HepG2 (cell line): Measurements from ENCODE around the gene ELL. TPM values are rescaled to one million over a fixed set of nuclear protein-coding genes. Genes with fewer than 3 reads are reported as not detected.

ENCODE experiments used
- ATF5 ChIP-seq: sonication (generic); formaldehyde crosslinking; IDR thresholded peaks from 2 replicates; pipeline ENCODE4 v1.4.0; 2020; ENCODE audit warnings: mild to moderate bottlenecking, low read depth, missing genetic modification reagents
- CREM ChIP-seq, 2 experiments: sonication (generic) in 1 of 2; formaldehyde crosslinking in 1 of 2; IDR thresholded peaks; 2 replicates each; pipeline versions ENCODE4 v1.4.0 to v1.6.1; 2016 to 2020; ENCODE audit warnings: antibody characterized with exemption in 1 of 2, mild to moderate bottlenecking in 1 of 2, missing genetic modification reagents in 1 of 2
- DR1 ChIP-seq: sonication (generic); formaldehyde crosslinking; IDR thresholded peaks from 2 replicates; pipeline ENCODE4 v1.8.0; 2021; ENCODE audit warnings: mild to moderate bottlenecking, missing genetic modification reagents, inconsistent platforms
- GABPB1 ChIP-seq: IDR thresholded peaks from 2 replicates; pipeline ENCODE4 v1.6.1; 2016; ENCODE audit warnings: mild to moderate bottlenecking, missing genetic modification reagents, moderate library complexity, missing compliant biosample characterization
- HMGXB3 ChIP-seq: sonication (generic); formaldehyde crosslinking; IDR thresholded peaks from 2 replicates; pipeline ENCODE4 v1.4.0; 2020; ENCODE audit warnings: missing genetic modification reagents, borderline replicate concordance
- KMT2A ChIP-seq: sonication (generic); formaldehyde crosslinking; IDR thresholded peaks from 2 replicates; pipeline ENCODE4 v1.4.0; 2020; ENCODE audit warnings: missing genetic modification reagents
- PCBP1 ChIP-seq: fragments of 200-400 bp; formaldehyde crosslinking; IDR thresholded peaks from 2 replicates; pipeline ENCODE4 v1.6.1; 2017; ENCODE audit warnings: mild to moderate bottlenecking, low read depth, low read length, borderline replicate concordance
- SNAPC2 ChIP-seq: sonication (generic); formaldehyde crosslinking; IDR thresholded peaks from 2 replicates; pipeline ENCODE4 v1.8.1; 2022; ENCODE audit warnings: mild to moderate bottlenecking, missing genetic modification reagents
- SPEN ChIP-seq: sonication (generic); formaldehyde crosslinking; IDR thresholded peaks from 2 replicates; pipeline ENCODE4 v1.5.1; 2020; ENCODE audit warnings: low read depth, mild to moderate bottlenecking, missing genetic modification reagents
- SYNCRIP ChIP-seq: fragments of 200-400 bp; formaldehyde crosslinking; IDR thresholded peaks from 2 replicates; pipeline ENCODE4 v1.6.1; 2018; ENCODE audit warnings: mild to moderate bottlenecking, low read depth, low read length; ENCODE audit not compliant: insufficient read depth
- WIZ ChIP-seq: sonication (generic); formaldehyde crosslinking; IDR thresholded peaks from 2 replicates; pipeline ENCODE4 v1.5.1; 2020; ENCODE audit warnings: mild to moderate bottlenecking, missing genetic modification reagents
- ZFP36L2 ChIP-seq: sonication (generic); formaldehyde crosslinking; IDR thresholded peaks from 2 replicates; pipeline ENCODE4 v1.4.0; 2020; ENCODE audit warnings: missing genetic modification reagents
- ZFP90 ChIP-seq: sonication (generic); formaldehyde crosslinking; IDR thresholded peaks from 2 replicates; pipeline ENCODE4 v1.8.0; 2022; ENCODE audit warnings: missing genetic modification reagents, mild to moderate bottlenecking, inconsistent platforms, borderline replicate concordance
- ZNF333 ChIP-seq: sonication (generic); formaldehyde crosslinking; IDR thresholded peaks from 2 replicates; pipeline ENCODE4 v1.4.0; 2020; ENCODE audit warnings: mild to moderate bottlenecking, missing genetic modification reagents, borderline replicate concordance
- ZNF766 ChIP-seq: sonication (generic); formaldehyde crosslinking; IDR thresholded peaks from 2 replicates; pipeline ENCODE4 v1.5.0; 2020; ENCODE audit warnings: missing genetic modification reagents, borderline replicate concordance
- polyA plus RNA-seq, 8 experiments: library from polyadenylated mRNA; depleted of rRNA in 3 of 8; stranded (reverse) in 7 of 8; unstranded in 1 of 8; fragments of >200 nt; fragmentation: Illumina TruSeq in 4 of 8; extraction: Trizol in 4 of 8; gene quantifications; 2 replicates each; pipeline versions ENCODE4 v1.2.1 to v1.2.3, GENCODE V29; 2011 to 2016; ENCODE audit warnings: low read depth in 4 of 8, missing spikeins in 1 of 8, mixed read lengths in 1 of 8; ENCODE audit not compliant: insufficient read depth in 1 of 8
- total RNA-seq, 5 experiments: library from RNA; depleted of rRNA; stranded (reverse); fragments of >200 nt; fragmentation: Illumina TruSeq; extraction: Trizol; gene quantifications; 2 replicates each; pipeline ENCODE4 v1.2.3, GENCODE V29; 2016; ENCODE audit warnings: low read depth in 1 of 5
- TF ChIP-seq, protein P1 (sequence below): sonication (generic); formaldehyde crosslinking; IDR thresholded peaks from 2 replicates; pipeline ENCODE4 v1.4.0; 2020; ENCODE audit warnings: missing genetic modification reagents, borderline replicate concordance

ELL gene
- total and polyA plus RNA-seq, 2 of the 13 experiments (the other 11 are each of a cell fraction or from before 2014, with no cell fraction given) = 3.7 to 5.4 TPM

DNA sequence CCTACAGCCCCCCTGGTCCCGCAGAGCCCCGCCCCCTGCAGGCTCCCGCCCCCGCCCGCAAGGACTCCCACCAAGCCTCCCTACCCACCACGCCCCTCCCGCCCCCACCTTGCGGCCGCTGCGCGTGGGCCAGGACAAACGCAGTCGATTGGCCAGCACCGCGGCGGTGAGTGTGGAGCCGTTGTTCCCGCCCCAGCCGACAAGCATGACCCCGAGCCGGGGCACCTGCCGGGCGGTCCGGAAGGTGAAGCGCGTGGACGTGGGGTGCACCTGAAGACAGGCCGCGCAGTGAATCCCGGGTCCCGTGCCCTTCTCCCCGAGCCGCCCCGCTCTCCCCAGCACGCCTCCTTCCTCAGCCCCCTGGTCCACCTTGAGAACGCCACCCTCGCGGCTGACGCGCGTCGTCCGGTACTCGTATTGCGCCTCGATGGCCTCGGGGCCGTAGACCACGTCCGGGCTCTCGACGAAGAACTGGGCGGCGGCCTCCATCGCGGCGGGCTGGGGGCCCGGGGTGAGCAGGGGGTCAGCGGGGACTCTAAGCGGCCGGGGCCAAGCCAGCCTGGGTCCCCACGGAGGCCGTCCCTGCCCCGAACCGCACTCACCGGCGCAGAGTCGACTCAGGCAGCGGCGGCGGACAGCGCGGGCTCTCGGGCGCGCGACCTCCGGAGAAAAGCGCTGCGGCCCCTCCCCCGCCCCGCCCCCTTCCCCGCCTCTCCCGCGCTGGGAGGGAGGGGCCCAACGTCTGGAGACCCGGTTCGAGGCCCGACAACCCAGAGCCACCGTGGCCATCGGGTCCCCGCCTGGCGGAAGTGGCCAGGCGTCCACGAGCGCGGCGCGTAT, 84.2 kb downstream of the ELL start, which contains the start of gene ISYNA1 (continued):
- 0 out of 2 replicates have a peak, but pooled peaks have one; percentile 15 for TF ChIP-seq ZNF333 (CRISPR knock-in tag)
- TF ChIP-seq PCBP1 = no peak
- TF ChIP-seq ZFP90 (CRISPR knock-in tag) = no peak
- no peak for TF ChIP-seq WIZ (CRISPR knock-in tag)
- no peak for TF ChIP-seq ZNF766 (CRISPR knock-in tag)
- no peak for TF ChIP-seq HMGXB3 (CRISPR knock-in tag)
- TF ChIP-seq KMT2A = peak; percentile 19; the same call in 1 of the 2 replicates
- TF ChIP-seq SNAPC2 (CRISPR knock-in tag) = no peak
- 0 out of 2 replicates have a peak, but pooled peaks have one; percentile 7 for TF ChIP-seq SPEN (CRISPR knock-in tag)
- TF ChIP-seq, protein P1, sequence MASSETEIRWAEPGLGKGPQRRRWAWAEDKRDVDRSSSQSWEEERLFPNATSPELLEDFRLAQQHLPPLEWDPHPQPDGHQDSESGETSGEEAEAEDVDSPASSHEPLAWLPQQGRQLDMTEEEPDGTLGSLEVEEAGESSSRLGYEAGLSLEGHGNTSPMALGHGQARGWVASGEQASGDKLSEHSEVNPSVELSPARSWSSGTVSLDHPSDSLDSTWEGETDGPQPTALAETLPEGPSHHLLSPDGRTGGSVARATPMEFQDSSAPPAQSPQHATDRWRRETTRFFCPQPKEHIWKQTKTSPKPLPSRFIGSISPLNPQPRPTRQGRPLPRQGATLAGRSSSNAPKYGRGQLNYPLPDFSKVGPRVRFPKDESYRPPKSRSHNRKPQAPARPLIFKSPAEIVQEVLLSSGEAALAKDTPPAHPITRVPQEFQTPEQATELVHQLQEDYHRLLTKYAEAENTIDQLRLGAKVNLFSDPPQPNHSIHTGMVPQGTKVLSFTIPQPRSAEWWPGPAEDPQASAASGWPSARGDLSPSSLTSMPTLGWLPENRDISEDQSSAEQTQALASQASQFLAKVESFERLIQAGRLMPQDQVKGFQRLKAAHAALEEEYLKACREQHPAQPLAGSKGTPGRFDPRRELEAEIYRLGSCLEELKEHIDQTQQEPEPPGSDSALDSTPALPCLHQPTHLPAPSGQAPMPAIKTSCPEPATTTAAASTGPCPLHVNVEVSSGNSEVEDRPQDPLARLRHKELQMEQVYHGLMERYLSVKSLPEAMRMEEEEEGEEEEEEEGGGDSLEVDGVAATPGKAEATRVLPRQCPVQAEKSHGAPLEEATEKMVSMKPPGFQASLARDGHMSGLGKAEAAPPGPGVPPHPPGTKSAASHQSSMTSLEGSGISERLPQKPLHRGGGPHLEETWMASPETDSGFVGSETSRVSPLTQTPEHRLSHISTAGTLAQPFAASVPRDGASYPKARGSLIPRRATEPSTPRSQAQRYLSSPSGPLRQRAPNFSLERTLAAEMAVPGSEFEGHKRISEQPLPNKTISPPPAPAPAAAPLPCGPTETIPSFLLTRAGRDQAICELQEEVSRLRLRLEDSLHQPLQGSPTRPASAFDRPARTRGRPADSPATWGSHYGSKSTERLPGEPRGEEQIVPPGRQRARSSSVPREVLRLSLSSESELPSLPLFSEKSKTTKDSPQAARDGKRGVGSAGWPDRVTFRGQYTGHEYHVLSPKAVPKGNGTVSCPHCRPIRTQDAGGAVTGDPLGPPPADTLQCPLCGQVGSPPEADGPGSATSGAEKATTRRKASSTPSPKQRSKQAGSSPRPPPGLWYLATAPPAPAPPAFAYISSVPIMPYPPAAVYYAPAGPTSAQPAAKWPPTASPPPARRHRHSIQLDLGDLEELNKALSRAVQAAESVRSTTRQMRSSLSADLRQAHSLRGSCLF (CRISPR knock-in tag) = no peak
- TF ChIP-seq CREM (IDR thresholded peaks at IDR 0.05) = no peak
- TF ChIP-seq CREM (CRISPR knock-in tag; IDR thresholded peaks at IDR 0.05) = no peak; the same call in 1 of the 2 replicates
- no peak for TF ChIP-seq SYNCRIP
- TF ChIP-seq ATF5 (CRISPR knock-in tag) = no peak
- TF ChIP-seq ZFP36L2 (CRISPR knock-in tag) = no peak
- no peak for TF ChIP-seq DR1 (CRISPR knock-in tag)
- TF ChIP-seq GABPB1 (CRISPR knock-in tag) = peak; percentile 62
